Measurements from ENCODE around the gene FAM193A. TPM values are rescaled to one million over a fixed set of nuclear protein-coding genes. Genes with fewer than 3 reads are reported as not detected.

The FAM193A gene
- total RNA-seq, 1 donor from 2014 or later: 28.9 TPM

- ATAC-seq: no peak
- Histone ChIP-seq H3K4me3 (no peak overlapping the region), H3K36me3 (peaks cover 66% of the 10 kb centered on the region), H3K9me3 (no peaks in the 10 kb centered on the region), H3K4me1 (no peaks in the 10 kb centered on the region), H3K27ac (no peak overlapping the region), H3K27me3 (no peaks in the 10 kb centered on the region)
- TF ChIP-seq CTCF (IDR thresholded peaks at IDR 0.05): no peak
- intact Hi-C loops (cut with DNase I): no loop called here
- peak; percentile 52 for DNase-seq
Measured at GRCh38 chr4:2650276-2650675, 113.8 kb downstream of the FAM193A start.

GRCh38 chr4:2651546-2651945 lies 115.1 kb downstream of the FAM193A start:
- peak; percentile 20 for DNase-seq
- no peak for TF ChIP-seq CTCF (IDR thresholded peaks at IDR 0.05)
- Histone ChIP-seq H3K4me1 (no peaks in the 10 kb centered on the region), H3K27me3 (no peaks in the 10 kb centered on the region), H3K9me3 (no peaks in the 10 kb centered on the region), H3K4me3 (no peak overlapping the region), H3K36me3 (peaks cover 70% of the 10 kb centered on the region), H3K27ac (no peak overlapping the region)
- no peak for ATAC-seq
- intact Hi-C loops (cut with DNase I): no loop called here

GRCh38 chr4:2651998-2652397 lies 115.6 kb downstream of the FAM193A start:
- H3K9me3 ChIP-seq: no peaks in the 10 kb centered on the region
- H3K4me3 ChIP-seq: no peak overlapping the region
- peak; percentile 6 for DNase-seq
- no peak for TF ChIP-seq CTCF (IDR thresholded peaks at IDR 0.05)
- no peaks in the 10 kb centered on the region for H3K4me1 ChIP-seq
- no peak for ATAC-seq
- intact Hi-C loops (cut with DNase I): no loop called here
- H3K36me3 ChIP-seq: peaks cover 66% of the 10 kb centered on the region
- no peaks in the 10 kb centered on the region for H3K27me3 ChIP-seq
- no peak overlapping the region for H3K27ac ChIP-seq

- H3K9me3 ChIP-seq: no peaks in the 10 kb centered on the region
- no peaks in the 10 kb centered on the region for H3K4me1 ChIP-seq
- H3K36me3 ChIP-seq: peaks cover 62% of the 10 kb centered on the region
- H3K27me3 ChIP-seq: no peaks in the 10 kb centered on the region
- no peak overlapping the region for H3K27ac ChIP-seq
- intact Hi-C loops (cut with DNase I): no loop called here
- peak; percentile 22 for DNase-seq
- no peak overlapping the region for H3K4me3 ChIP-seq
- no peak for TF ChIP-seq CTCF (IDR thresholded peaks at IDR 0.05)
- ATAC-seq: no peak
Measured at GRCh38 chr4:2652415-2653160, 116.1 kb downstream of the FAM193A start.

GRCh38 chr4:2660596-2661211 lies 124.3 kb downstream of the FAM193A start:
- H3K27me3 ChIP-seq: no peaks in the 10 kb centered on the region
- peak overlapping the region; percentile 45 for H3K27ac ChIP-seq
- intact Hi-C loops (cut with DNase I): no loop called here
- no peak for ATAC-seq
- H3K4me1 ChIP-seq: peaks cover 6% of the 10 kb centered on the region
- H3K4me3 ChIP-seq: no peak overlapping the region
- H3K9me3 ChIP-seq: no peaks in the 10 kb centered on the region
- peaks cover 75% of the 10 kb centered on the region for H3K36me3 ChIP-seq
- no peak for TF ChIP-seq CTCF (IDR thresholded peaks at IDR 0.05)
- no peak for DNase-seq

Measured in upper lobe of right lung (tissue), 1 donor.